NOMO-1 treated with DMSO at 0.1 percent for 48 hours (cell line): ENCODE measurements around the gene TREX2.
"Not testable (repeated sequence)": the region's sequence is repeated elsewhere in the genome, so short reads cannot be mapped to it uniquely, and the experiment has no call there.

Source experiments
- DNase-seq: peaks from one replicate; lab custom pipeline; 2025; ENCODE audit not compliant: unreplicated experiment; lab: John Stamatoyannopoulos, UW

The TREX2 gene

GRCh38 chrX:153410888-153411254, 35.0 kb downstream of the TREX2 start:
- DNase-seq = no peak

DNA sequence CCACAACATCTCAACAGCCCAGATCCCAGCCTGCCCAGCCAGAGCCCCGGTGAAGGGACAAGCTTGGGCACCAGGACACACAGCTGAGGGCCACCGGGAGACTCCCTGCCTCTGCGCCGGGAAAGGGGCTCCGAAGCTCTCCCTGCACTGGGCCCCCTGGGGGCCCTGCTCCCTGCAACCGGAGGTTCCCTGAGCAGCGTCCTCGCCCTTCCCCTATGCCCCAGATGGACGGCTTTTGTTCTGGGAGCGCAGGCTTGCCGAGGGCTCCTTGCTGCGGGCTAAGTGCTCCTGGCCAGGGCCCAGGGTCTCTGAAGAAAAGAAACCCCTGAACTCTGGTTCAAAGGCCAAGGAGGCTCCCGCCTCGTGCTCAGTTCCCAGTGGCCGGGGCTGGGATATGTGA, 35.5 kb downstream of the TREX2 start:
- no peak for DNase-seq

GRCh38 chrX:153409414-153410101, 36.3 kb downstream of the TREX2 start:
- DNase-seq = no peak

GRCh38 chrX:153408871-153409351, 36.9 kb downstream of the TREX2 start:
- no peak for DNase-seq

DNA sequence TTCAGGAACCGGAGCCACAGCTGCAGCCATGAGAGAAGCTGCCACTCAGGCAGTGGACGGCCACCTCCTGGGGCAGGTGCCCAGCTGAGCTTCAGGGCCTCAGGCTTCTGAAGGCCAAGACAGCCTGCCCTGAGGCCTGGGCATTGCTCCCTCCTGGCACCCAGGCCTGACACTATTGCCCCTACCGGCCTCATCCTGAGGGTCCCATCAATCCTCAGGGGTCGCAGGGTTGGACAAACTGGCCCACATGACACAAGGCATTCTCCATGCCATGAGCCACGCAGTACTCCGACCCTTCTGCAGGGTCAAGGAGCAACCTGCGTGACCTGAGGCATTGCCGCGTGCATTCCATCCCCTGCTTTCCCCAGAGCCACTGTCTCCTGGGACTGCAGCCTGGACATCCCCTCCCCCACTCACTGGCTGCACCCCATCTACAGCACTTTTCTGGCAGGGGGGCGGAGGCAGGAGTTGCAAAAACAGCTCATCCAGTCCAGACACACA, 37.6 kb downstream of the TREX2 start:
- no peak for DNase-seq

DNA sequence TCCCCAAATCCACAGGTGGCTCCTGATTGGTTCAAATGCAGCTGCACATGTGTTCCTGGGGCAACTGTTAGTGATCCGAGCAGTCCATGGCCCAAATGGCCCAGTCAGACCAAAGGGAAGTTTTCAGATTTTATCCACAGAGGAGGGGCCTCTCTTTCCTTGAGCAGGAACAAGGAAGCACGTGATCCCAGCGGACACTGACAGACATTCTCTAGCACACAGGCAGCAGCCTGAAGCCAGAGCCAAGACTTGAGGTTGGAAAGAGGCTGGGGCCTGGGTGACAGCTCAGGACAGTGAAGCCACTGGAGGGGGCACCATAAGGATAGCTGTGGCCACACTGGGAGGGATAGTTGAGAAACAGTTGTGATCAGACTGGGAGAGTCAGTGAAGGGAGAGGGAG, 38.1 kb downstream of the TREX2 start:
- no peak for DNase-seq

- no peak for DNase-seq
Measured at GRCh38 chrX:153406903-153407302, 39.0 kb downstream of the TREX2 start.

DNA sequence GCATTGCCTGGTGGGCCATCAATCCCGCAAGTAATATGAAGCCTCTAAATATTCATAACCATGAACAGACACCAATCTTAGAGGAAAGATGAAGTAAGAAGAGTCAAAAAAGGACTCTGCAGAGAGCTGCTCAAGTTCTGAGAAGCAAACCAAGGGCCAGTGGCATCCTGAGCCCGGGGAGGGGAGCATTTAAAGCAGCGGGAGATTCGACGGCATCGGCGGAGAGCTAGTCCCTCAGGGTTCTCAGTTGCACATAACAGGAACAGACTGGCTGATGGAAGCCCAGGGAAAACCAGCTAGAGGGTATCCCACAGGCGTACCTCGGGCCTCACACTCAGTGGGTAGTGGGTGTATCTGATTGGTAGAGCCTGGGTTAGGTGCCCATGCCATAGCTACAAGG, 39.8 kb downstream of the TREX2 start:
- no peak for DNase-seq

DNA sequence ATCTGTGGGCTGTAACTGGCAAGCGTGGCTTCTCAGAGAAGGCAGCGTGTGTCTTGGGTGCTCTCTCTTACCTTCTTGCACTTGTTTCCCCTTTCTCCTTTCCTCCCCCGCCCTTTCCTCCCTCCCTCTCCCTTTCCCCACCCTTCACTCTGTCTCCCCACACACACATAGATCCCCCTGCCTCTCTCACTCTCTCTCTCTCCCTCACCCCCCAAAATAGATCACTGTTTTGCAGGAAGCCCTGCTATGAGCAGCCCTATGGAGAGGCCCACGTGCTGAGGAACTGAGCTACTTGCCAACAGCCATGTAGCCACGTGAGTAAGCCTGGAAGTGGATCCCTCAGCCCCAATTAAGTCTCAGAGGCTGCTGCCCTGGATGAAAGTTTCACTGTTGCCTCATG, 40.4 kb downstream of the TREX2 start:
- DNase-seq = no peak

- not testable (repeated sequence) for DNase-seq
Measured at GRCh38 chrX:153404333-153404732, 41.5 kb downstream of the TREX2 start.

DNA sequence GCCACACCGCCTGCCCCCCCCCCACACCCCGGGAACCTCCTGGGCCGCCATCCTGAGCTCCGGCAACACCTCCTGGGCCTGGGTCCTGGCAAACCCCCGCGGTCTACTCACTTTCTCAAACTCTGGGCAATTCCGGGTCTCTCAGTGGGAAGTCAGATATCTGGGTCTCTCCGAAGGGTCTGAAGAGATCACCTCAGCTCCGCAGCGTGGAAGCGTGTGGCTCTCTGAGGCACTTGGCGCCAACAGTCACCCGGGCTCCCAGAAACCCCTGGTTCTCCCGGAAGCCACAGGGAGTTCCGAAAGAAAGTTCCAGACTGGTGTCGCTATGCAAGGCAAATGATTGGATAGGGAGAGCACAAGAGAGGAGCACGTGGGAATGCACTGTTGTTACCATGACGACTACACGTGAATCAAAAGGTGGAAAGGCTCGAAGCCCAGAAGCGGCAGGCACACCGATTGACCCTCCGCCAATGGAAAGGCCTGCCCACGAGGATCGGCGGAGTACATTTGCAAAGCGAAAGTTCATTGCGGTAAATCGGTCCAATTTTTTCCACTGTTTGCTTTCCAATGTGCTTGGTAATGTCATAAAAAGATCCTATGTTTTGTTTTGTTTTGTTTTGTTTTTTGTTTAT, 44.6 kb downstream of the TREX2 start, which contains the start of gene PNMA6E:
TSS of gene PNMA6E (minus strand) at position 218 of the 632 bp plus-strand sequence. CDS start 2,501 bp downstream, outside the sequence.
- no peak for DNase-seq

DNA sequence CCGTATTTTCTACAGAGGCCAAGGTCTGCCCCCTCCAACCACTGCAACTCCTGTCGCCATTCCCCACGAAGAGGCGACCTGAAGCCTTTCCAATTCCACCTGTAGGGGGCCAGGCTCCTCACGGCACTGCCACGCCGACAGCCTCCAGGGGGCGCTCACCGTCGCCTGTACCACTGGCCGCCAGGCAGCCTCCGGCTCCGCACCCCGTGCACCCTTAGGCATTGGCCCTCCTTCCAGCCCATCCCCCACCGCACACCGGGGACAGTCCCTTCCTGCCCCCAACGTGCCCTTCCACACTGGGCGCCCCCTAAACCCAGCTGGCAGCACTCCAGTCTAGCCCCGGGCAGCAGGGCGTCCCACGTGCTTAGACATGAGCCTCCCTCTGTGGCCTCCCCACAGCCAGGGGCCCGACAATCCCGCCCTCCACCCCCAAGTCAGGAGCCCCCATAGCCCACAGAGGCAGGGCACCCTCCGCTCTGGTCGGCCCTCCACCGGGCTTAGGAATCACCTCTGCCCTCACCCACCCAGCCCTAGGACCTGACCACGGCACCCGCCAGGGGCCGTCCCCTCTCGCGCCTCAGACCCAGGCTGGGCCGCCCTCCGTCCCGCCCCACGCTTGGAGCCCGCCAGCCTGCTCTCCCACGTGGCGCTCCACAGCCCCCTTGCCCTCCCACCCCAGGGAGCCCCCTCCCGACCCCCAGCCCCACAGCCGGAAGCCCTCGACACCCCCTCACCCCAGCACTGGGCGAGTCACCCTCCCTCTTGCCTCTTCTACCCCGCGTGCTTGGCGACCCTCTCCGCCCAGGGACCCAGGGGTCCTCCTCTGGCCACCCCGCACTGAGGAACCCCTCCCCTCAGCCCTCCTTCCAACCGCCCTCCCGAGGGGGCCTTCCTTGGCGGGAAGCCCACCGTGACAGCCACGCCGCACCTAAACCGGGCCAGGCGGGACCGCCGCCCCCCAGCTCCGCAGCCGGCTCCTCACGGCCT, 45.4 kb downstream of the TREX2 start:
- DNase-seq = peak; percentile 50

GRCh38 chrX:153398275-153398960, 47.4 kb downstream of the TREX2 start:
- DNase-seq = no peak

GRCh38 chrX:153397256-153397960, 48.4 kb downstream of the TREX2 start:
- no peak for DNase-seq

DNA sequence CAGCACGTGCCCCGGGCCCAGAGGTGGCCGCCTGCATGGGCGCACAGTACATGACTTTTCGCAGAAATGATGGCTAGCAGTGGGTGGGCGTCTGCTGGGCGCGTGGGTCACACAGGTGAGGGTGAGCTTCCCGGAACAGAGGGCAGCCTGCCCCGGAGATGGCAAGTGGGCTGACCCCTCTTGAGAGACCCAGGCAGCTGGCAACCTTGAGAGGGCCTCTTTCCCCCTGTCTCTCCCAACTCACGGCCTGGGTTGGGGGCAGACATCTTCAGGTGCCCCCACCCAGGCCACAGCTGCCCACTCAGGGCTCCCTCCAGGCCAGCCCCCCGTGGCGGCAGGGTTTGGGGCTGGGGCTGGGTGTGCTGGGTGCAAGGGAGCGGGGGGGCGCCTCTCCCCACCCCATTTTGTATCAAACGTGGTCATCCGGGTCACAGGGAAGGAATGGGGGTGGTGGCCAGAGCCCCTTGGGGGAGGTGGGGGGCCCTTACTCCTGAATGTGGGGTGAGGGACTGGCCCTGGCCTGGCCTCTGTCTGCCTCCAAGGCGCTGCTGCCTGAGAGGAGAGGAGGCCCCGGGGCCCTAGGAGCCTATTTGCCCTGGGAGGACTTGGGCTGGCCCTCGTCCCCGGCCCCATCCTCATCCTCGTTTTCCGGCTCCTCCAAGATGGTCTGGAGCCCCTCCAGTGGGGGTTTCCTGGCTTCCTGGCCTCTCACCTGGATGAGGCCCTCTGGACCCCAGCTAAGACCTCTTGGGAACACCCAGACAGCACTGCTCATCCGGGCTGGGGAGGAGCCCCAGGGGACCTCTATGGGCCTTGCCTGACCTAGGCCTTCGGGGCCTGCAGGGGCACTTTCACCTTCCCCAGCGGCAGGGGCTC, 49.3 kb downstream of the TREX2 start:
- no peak for DNase-seq

- DNase-seq = no peak
Measured at GRCh38 chrX:153395613-153396319, 50.1 kb downstream of the TREX2 start.

DNA sequence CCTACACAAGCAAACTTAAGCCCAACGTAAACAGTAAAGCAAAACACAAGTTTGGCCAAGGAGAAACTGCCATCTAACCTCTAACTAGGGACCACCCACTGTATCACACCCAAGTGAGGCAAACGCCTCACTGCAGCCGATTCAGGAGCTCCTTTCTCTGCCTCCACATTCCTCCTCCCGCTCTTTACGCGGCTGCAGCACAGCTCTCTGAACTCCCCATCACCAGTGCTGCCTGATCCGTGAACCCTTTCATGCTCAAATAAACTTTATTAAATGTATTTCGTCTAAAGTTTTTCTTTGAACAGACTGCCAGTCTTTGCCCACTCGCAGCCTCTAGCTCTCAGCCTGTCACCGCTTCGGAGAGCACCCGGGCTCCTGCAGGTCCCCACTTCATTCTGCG, 51.2 kb downstream of the TREX2 start:
- DNase-seq = no peak
